Mesenchymal stem cell (in vitro differentiated cells and primary cell): ENCODE results near the gene MS4A18.

ENCODE experiments used
- DNase-seq: peaks from one replicate; pipeline ENCODE4 v3.0.0-alpha.2; 2013
- H2AFZ ChIP-seq: one replicate; pipeline ENCODE4 v1.6.1; 2013; ENCODE audit warnings: low read depth, mild to moderate bottlenecking, control low read depth, inconsistent platforms, low read length, moderate library complexity
- H2AK5ac ChIP-seq: 2 replicates; pipeline ENCODE4 v1.6.1; 2013; ENCODE audit warnings: low read length, moderate library complexity, mild to moderate bottlenecking, inconsistent platforms; ENCODE audit not compliant: severe bottlenecking
- H2BK120ac ChIP-seq: one replicate; pipeline ENCODE4 v1.6.1; 2013; ENCODE audit warnings: low read depth, mild to moderate bottlenecking, inconsistent platforms, low read length, moderate library complexity
- H2BK12ac ChIP-seq, 2 experiments: one replicate each; pipeline ENCODE4 v1.6.1; 2013; ENCODE audit warnings: inconsistent platforms in 2 of 2, low read length in 2 of 2, mild to moderate bottlenecking in 2 of 2, moderate library complexity in 2 of 2, control low read depth in 1 of 2
- H2BK15ac ChIP-seq: one replicate; pipeline ENCODE4 v1.6.1; 2013; ENCODE audit warnings: mild to moderate bottlenecking, low read depth, inconsistent platforms; ENCODE audit not compliant: poor library complexity, severe bottlenecking
- H2BK5ac ChIP-seq: 2 replicates; pipeline ENCODE4 v1.6.1; 2013; ENCODE audit warnings: low read depth, mild to moderate bottlenecking, low read length, control low read depth, inconsistent platforms; ENCODE audit not compliant: poor library complexity, severe bottlenecking
- H3K14ac ChIP-seq, 2 experiments: one replicate each; pipeline ENCODE4 v1.6.1; 2013; ENCODE audit warnings: inconsistent platforms in 2 of 2, low read length in 2 of 2, control low read depth in 1 of 2, mild to moderate bottlenecking in 1 of 2, moderate library complexity in 1 of 2
- H3K18ac ChIP-seq, 2 experiments: one replicate each; pipeline ENCODE4 v1.6.1; 2013; ENCODE audit warnings: inconsistent platforms in 2 of 2, low read length in 2 of 2, control low read depth in 1 of 2, low read depth in 1 of 2, mild to moderate bottlenecking in 1 of 2
- H3K23ac ChIP-seq, 2 experiments: one replicate each; pipeline ENCODE4 v1.6.1; 2013; ENCODE audit warnings: inconsistent platforms in 2 of 2, low read length in 2 of 2, mild to moderate bottlenecking in 2 of 2, moderate library complexity in 2 of 2, control low read depth in 1 of 2
- H3K27ac ChIP-seq: 2 replicates; pipeline ENCODE4 v1.5.1; 2013; ENCODE audit warnings: mild to moderate bottlenecking, moderate library complexity, low read length, control low read depth, inconsistent platforms; ENCODE audit not compliant: poor library complexity, severe bottlenecking
- H3K27me3 ChIP-seq, 2 experiments: 2 replicates each; pipeline versions ENCODE4 v1.6.1 to v1.7.0; 2013; ENCODE audit warnings: low read length in 2 of 2, mild to moderate bottlenecking in 2 of 2, moderate library complexity in 2 of 2, control low read depth in 1 of 2, inconsistent platforms in 1 of 2; ENCODE audit not compliant: control insufficient read depth in 1 of 2, insufficient read depth in 1 of 2
- H3K36me3 ChIP-seq, 2 experiments: 2 replicates each; pipeline versions ENCODE4 v1.6.1 to v1.7.0; 2013; ENCODE audit warnings: low read length in 2 of 2, control low read depth in 1 of 2, inconsistent platforms in 1 of 2, low read depth in 1 of 2, mild to moderate bottlenecking in 1 of 2; ENCODE audit not compliant: insufficient read depth in 2 of 2, control insufficient read depth in 1 of 2
- H3K4ac ChIP-seq, 2 experiments: one replicate each; pipeline ENCODE4 v1.6.1; 2013; ENCODE audit warnings: inconsistent platforms in 2 of 2, low read length in 2 of 2, mild to moderate bottlenecking in 2 of 2, moderate library complexity in 2 of 2, control low read depth in 1 of 2, low read depth in 1 of 2
- H3K4me1 ChIP-seq: 2 replicates; pipeline ENCODE4 v1.6.1; 2013; ENCODE audit warnings: low read depth, low read length, control low read depth; ENCODE audit not compliant: control insufficient read depth, insufficient read depth
- H3K4me2 ChIP-seq: 2 replicates; pipeline ENCODE4 v1.6.1; 2013; ENCODE audit warnings: low read length, mild to moderate bottlenecking, inconsistent platforms; ENCODE audit not compliant: poor library complexity, severe bottlenecking
- H3K4me3 ChIP-seq, 2 experiments: 2 replicates each; pipeline versions ENCODE4 v1.5.1 to v1.7.0; 2013; ENCODE audit warnings: low read length in 2 of 2, mild to moderate bottlenecking in 2 of 2, control low read depth in 1 of 2, low read depth in 1 of 2; ENCODE audit not compliant: insufficient read depth in 1 of 2
- H3K79me1 ChIP-seq: replicated peaks from 2 replicates; pipeline ENCODE4 v1.6.1; 2013; ENCODE audit warnings: mild to moderate bottlenecking, control low read depth, low read length, inconsistent platforms; ENCODE audit not compliant: poor library complexity, severe bottlenecking
- H3K9ac ChIP-seq: 2 replicates; pipeline ENCODE4 v1.7.0; 2013; ENCODE audit warnings: mild to moderate bottlenecking, low read length, moderate library complexity
- H3K9me3 ChIP-seq: 2 replicates; pipeline ENCODE4 v1.7.0; 2013; ENCODE audit warnings: mild to moderate bottlenecking, low read length; ENCODE audit not compliant: control insufficient read depth
- H4K8ac ChIP-seq: one replicate; pipeline ENCODE4 v1.6.1; 2013; ENCODE audit warnings: inconsistent platforms, mild to moderate bottlenecking, low read length, moderate library complexity
- H4K91ac ChIP-seq: one replicate; pipeline ENCODE4 v1.6.1; 2013; ENCODE audit warnings: mild to moderate bottlenecking, low read length, inconsistent platforms
- WGBS: methylation state at CpG from one replicate; pipeline ENCODE4 v1.1.7; 2013; ENCODE audit warnings: mixed read lengths; 5-methylcytosine and 5-hydroxymethylcytosine counted together

MS4A18 gene

GRCh38 chr11:60740573-60740972 lies 16.1 kb downstream of the MS4A18 start:
- Histone ChIP-seq H4K91ac (no peak overlapping the region), H3K23ac (no peak overlapping the region), H3K27me3 (peaks cover 16 to 34% of the 10 kb centered on the region in 2 experiments), H2AK5ac (no peak overlapping the region), H2BK15ac (no peak overlapping the region), H4K8ac (no peak overlapping the region), H3K9ac (no peak overlapping the region), H3K79me1 (no peaks in the 10 kb centered on the region), H3K9me3 (no peaks in the 10 kb centered on the region), H3K4ac (no peak overlapping the region), H2BK120ac (no peak overlapping the region), H3K18ac (no peak overlapping the region), H2AFZ (no peak overlapping the region), H3K36me3 (no peaks in the 10 kb centered on the region), H3K14ac (no peak overlapping the region), H3K4me1 (no peaks in the 10 kb centered on the region), H3K27ac (no peak overlapping the region), H2BK12ac (no peak overlapping the region), H2BK5ac (no peak overlapping the region), H3K4me2 (no peak overlapping the region), H3K4me3 (no peak overlapping the region)
- DNase-seq, result no peak

DNA sequence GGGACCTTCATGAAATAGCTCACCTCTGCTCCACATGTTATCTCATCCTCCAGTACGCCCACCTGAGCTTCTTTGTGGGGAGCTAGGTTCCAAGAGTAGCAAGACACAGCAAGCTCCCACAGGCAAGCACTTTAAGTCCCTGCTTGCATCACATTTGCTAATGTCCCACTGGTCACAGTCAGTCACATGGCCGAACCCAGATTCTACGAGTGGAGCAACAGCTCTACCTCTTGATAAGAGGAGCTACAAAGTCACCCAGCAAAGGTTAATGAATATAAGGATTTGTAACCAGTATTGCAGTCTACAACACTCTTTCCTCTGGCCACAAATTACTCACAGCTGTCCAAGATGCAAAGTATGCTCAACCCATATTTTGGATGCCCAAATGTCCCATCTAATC lies 16.9 kb downstream of the MS4A18 start:
- Histone ChIP-seq H3K27ac (no peak overlapping the region), H2BK12ac (no peak overlapping the region), H3K14ac (no peak overlapping the region), H2AK5ac (no peak overlapping the region), H2BK120ac (no peak overlapping the region), H3K4me3 (no peak overlapping the region), H3K27me3 (peaks cover 16 to 31% of the 10 kb centered on the region in 2 experiments), H4K91ac (no peak overlapping the region), H3K4me2 (no peak overlapping the region), H3K23ac (no peak overlapping the region), H2AFZ (no peak overlapping the region), H2BK15ac (no peak overlapping the region), H3K9me3 (no peaks in the 10 kb centered on the region), H2BK5ac (no peak overlapping the region), H3K4me1 (no peaks in the 10 kb centered on the region), H3K18ac (no peak overlapping the region), H3K9ac (no peak overlapping the region), H3K79me1 (no peaks in the 10 kb centered on the region), H3K36me3 (no peaks in the 10 kb centered on the region), H4K8ac (no peak overlapping the region), H3K4ac (no peak overlapping the region)
- no peak for DNase-seq
- 60% methylated on average over 3 of the region's 3 CpGs for WGBS

DNA sequence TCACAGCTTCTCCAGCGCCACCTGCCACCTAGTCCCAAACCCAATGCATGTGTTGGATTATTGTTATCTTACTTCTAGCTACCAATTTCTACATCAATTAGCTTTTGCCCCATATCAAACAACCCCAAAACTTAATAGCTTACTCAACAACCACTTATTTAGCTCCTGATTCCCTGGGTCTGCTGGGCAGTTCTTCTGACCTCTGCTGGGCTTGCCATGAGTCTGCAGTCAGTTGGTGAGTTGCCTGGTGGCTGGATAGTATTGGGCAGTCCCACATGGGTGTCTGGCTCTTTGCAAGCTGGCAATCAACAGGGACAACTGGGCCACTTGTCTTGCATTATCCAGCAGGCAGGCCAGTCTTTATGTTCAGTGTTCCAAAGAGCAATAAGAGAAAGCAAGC lies 18.5 kb downstream of the MS4A18 start:
- no peak overlapping the region for H3K18ac ChIP-seq
- H3K4me2 ChIP-seq, result no peak overlapping the region
- no peaks in the 10 kb centered on the region for H3K36me3 ChIP-seq
- H2BK15ac ChIP-seq, result no peak overlapping the region
- H4K8ac ChIP-seq, result no peak overlapping the region
- DNase-seq, result no peak
- H2AK5ac ChIP-seq, result no peak overlapping the region
- H3K9ac ChIP-seq, result no peak overlapping the region
- no peak overlapping the region for H4K91ac ChIP-seq
- H2AFZ ChIP-seq, result no peak overlapping the region
- no peak overlapping the region for H3K27ac ChIP-seq
- 91% methylated on average over 1 of the region's 1 CpG for WGBS
- H3K4ac ChIP-seq, result no peak overlapping the region
- no peak overlapping the region for H3K23ac ChIP-seq
- peaks cover 4% of the 10 kb centered on the region for H3K4me1 ChIP-seq
- no peaks in the 10 kb centered on the region for H3K9me3 ChIP-seq
- no peak overlapping the region for H2BK12ac ChIP-seq
- H3K27me3 ChIP-seq, result peaks cover 12 to 19% of the 10 kb centered on the region in 2 experiments
- no peak overlapping the region for H3K14ac ChIP-seq
- no peaks in the 10 kb centered on the region for H3K79me1 ChIP-seq
- no peak overlapping the region for H2BK120ac ChIP-seq
- H3K4me3 ChIP-seq, result no peak overlapping the region
- no peak overlapping the region for H2BK5ac ChIP-seq

DNA sequence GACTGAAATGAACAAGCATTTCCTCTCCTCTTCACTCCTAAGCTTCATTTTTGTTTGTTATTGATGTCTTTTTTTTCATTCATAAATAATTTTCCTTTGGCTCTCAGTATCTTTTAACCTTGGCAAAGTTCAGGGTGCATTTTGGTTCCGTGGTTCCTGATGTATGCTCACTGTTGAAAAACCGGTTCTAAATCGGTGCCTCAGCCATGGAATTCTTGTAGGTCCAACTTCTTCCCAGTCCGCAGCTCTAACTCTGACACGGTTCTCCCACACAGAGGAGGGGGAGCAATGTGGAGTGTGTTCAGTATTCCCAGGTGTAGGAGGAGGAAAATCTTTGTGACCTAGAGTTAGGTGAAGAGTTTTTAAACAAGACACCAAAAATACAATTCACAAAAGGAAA lies 19.6 kb downstream of the MS4A18 start:
- H3K27me3 ChIP-seq, result peaks cover 12 to 15% of the 10 kb centered on the region in 2 experiments
- no peak overlapping the region for H2BK5ac ChIP-seq
- H3K23ac ChIP-seq, result no peak overlapping the region
- no peak overlapping the region for H3K4ac ChIP-seq
- no peak overlapping the region for H2AK5ac ChIP-seq
- H3K4me3 ChIP-seq, result peak overlapping the region in 1 of 2 experiments; percentile 22
- H3K9me3 ChIP-seq, result no peaks in the 10 kb centered on the region
- no peaks in the 10 kb centered on the region for H3K36me3 ChIP-seq
- H4K91ac ChIP-seq, result no peak overlapping the region
- H2AFZ ChIP-seq, result no peak overlapping the region
- no peak for DNase-seq
- no peaks in the 10 kb centered on the region for H3K79me1 ChIP-seq
- no peak overlapping the region for H3K27ac ChIP-seq
- H2BK120ac ChIP-seq, result no peak overlapping the region
- no peak overlapping the region for H2BK15ac ChIP-seq
- no peak overlapping the region for H3K9ac ChIP-seq
- H3K4me2 ChIP-seq, result no peak overlapping the region
- 78% methylated on average over 5 of the region's 5 CpGs for WGBS
- no peak overlapping the region for H3K18ac ChIP-seq
- H4K8ac ChIP-seq, result no peak overlapping the region
- no peak overlapping the region for H2BK12ac ChIP-seq
- no peak overlapping the region for H3K14ac ChIP-seq
- H3K4me1 ChIP-seq, result peaks cover 4% of the 10 kb centered on the region
